OCI-LY1 (cell line): ENCODE measurements around the gene TNIP1.

Experiments used
- CTCF ChIP-seq: fragments of 200-600 bp; sonication (generic), shearing (Covaris generic); IDR thresholded peaks from 2 replicates; pipeline ENCODE4 v1.5.1; 2017; ENCODE audit warnings: mild to moderate bottlenecking, antibody characterized with exemption, low read length, moderate library complexity, mixed read lengths
- EZH2 ChIP-seq: fragments of 200-600 bp; sonication (generic), shearing (Covaris generic); IDR thresholded peaks from 2 replicates; pipeline ENCODE4 v1.8.0; 2017; ENCODE audit warnings: borderline replicate concordance, mixed run types, mild to moderate bottlenecking, antibody characterized with exemption, low read length, moderate library complexity, mixed read lengths

- TF ChIP-seq CTCF: no peak
- no peak for TF ChIP-seq EZH2
Observed at GRCh38 chr5:151060742-151061141, 20.1 kb downstream of the TNIP1 start.
